K562 (cell line): ENCODE data around the gene RAB3D. TPM values are rescaled to one million over a fixed set of nuclear protein-coding genes. Genes with fewer than 3 reads are reported as not detected.

ENCODE experiments used
- AFF1 ChIP-seq, 2 experiments: fragments of 450-650 bp; IDR thresholded peaks; 2 replicates each; pipeline ENCODE4 v1.6.1; 2018; ENCODE audit warnings: mild to moderate bottlenecking in 2 of 2, low read depth in 1 of 2; ENCODE audit not compliant: partially characterized antibody in 2 of 2
- BACH1 ChIP-seq: fragments of 200-800 bp; sonication (Bioruptor generic); IDR thresholded peaks from 2 replicates; pipeline ENCODE4 v1.6.1; 2016; ENCODE audit warnings: missing genetic modification characterization, missing compliant biosample characterization
- CBX8 ChIP-seq: fragments of 200-600 bp; sonication (generic); IDR thresholded peaks from 2 replicates; pipeline ENCODE4 v1.6.1; 2012; ENCODE audit warnings: borderline replicate concordance, mixed run types, low read depth, mild to moderate bottlenecking, moderate library complexity, mixed read lengths, low read length, control low read depth, inconsistent platforms; ENCODE audit not compliant: poor library complexity, severe bottlenecking; ENCODE audit errors: extremely low read depth
- DACH1 ChIP-seq: fragments of 450-650 bp; IDR thresholded peaks from 2 replicates; pipeline ENCODE4 v1.6.1; 2018; ENCODE audit not compliant: partially characterized antibody
- DDX20 ChIP-seq: fragments of 450-650 bp; IDR thresholded peaks from 2 replicates; pipeline ENCODE4 v1.6.1; 2016; ENCODE audit warnings: missing genetic modification characterization, low read depth, mild to moderate bottlenecking, missing compliant biosample characterization, moderate library complexity
- KLF1 ChIP-seq: fragments of 450-650 bp; IDR thresholded peaks from 2 replicates; pipeline ENCODE4 v1.6.1; 2016; ENCODE audit warnings: missing genetic modification characterization, missing compliant biosample characterization
- NCOA2 ChIP-seq, 2 experiments: fragments of 450-650 bp; IDR thresholded peaks; 2 replicates each; pipeline ENCODE4 v1.6.1; 2018; ENCODE audit warnings: mild to moderate bottlenecking in 2 of 2, moderate library complexity in 1 of 2; ENCODE audit not compliant: partially characterized antibody in 2 of 2
- NELFE ChIP-seq: IDR thresholded peaks from 2 replicates; pipeline ENCODE4 v1.6.1; 2011; ENCODE audit warnings: mild to moderate bottlenecking; ENCODE audit not compliant: insufficient read depth, insufficient read length
- NFYB ChIP-seq: IDR thresholded peaks from 2 replicates; pipeline ENCODE4 v1.6.1; 2011; ENCODE audit warnings: mild to moderate bottlenecking, moderate library complexity; ENCODE audit not compliant: insufficient read length; ENCODE audit errors: extremely low read depth
- POLR3G ChIP-seq: IDR thresholded peaks from 2 replicates; pipeline ENCODE4 v1.6.1; 2011; ENCODE audit not compliant: insufficient read length, insufficient replicate concordance; ENCODE audit errors: extremely low read depth
- PRPF4 ChIP-seq: fragments of 200-400 bp; formaldehyde crosslinking; IDR thresholded peaks from one replicate; pipeline ENCODE4 v1.6.1; 2017; ENCODE audit warnings: low read length, low read depth, mild to moderate bottlenecking; ENCODE audit not compliant: insufficient read depth, poor library complexity, severe bottlenecking
- SETDB1 ChIP-seq: IDR thresholded peaks from one replicate; pipeline ENCODE4 v1.6.1; 2012; ENCODE audit warnings: low read length, control low read depth, inconsistent platforms
- SMC3 ChIP-seq: conservative IDR thresholded peaks from 2 replicates; pipeline ENCODE4 v1.6.1; 2011; ENCODE audit warnings: low read depth, low read length, improper control_type of control experiment; ENCODE audit not compliant: insufficient read depth
- SNIP1 ChIP-seq: fragments of 450-650 bp; IDR thresholded peaks from 2 replicates; pipeline ENCODE4 v1.7.1; 2017; ENCODE audit warnings: low read depth, mild to moderate bottlenecking
- ZBTB2 ChIP-seq: fragments of 450-650 bp; IDR thresholded peaks from 2 replicates; pipeline ENCODE4 v1.6.1; 2016; ENCODE audit warnings: antibody characterized with exemption
- ZNF12 ChIP-seq: sonication (generic); formaldehyde crosslinking; IDR thresholded peaks from 2 replicates; pipeline ENCODE4 v1.4.0; 2020; ENCODE audit warnings: mild to moderate bottlenecking, missing genetic modification reagents
- ZNF121 ChIP-seq: sonication (generic); formaldehyde crosslinking; conservative IDR thresholded peaks from 2 replicates; pipeline ENCODE4 v1.8.0; 2022; ENCODE audit warnings: missing genetic modification reagents
- ZNF449 ChIP-seq: fragments of 250-450 bp; sonication (Bioruptor Pico); IDR thresholded peaks from 2 replicates; pipeline ENCODE4 v1.8.0; 2022; ENCODE audit warnings: moderate library complexity, mild to moderate bottlenecking, inconsistent platforms
- ZNF830 ChIP-seq: fragments of 250-450 bp; sonication (Bioruptor Pico); IDR thresholded peaks from 2 replicates; pipeline ENCODE4 v1.5.0; 2021; ENCODE audit warnings: mild to moderate bottlenecking
- ZSCAN32 ChIP-seq: fragments of 450-650 bp; formaldehyde crosslinking; IDR thresholded peaks from 2 replicates; pipeline ENCODE4 v1.4.0; 2020; ENCODE audit warnings: mild to moderate bottlenecking, moderate library complexity
- polyA plus RNA-seq, 8 experiments: library from polyadenylated mRNA; depleted of rRNA in 4 of 8; stranded (reverse) in 5 of 8; unstranded in 3 of 8; fragments of >200 nt; fragmentation: Nextera tagmentation in 2 of 8; fragmentation: Illumina TruSeq in 1 of 8; extraction: Ambion mirVana in 2 of 8; extraction: Trizol in 1 of 8; gene quantifications; 2 replicates each; pipeline versions ENCODE4 v1.2.1 to v1.2.3, GENCODE V29; 2011 to 2014; ENCODE audit warnings: inconsistent platforms in 1 of 8, missing spikeins in 1 of 8
- total RNA-seq, 7 experiments: library from RNA; depleted of rRNA in 6 of 7; stranded (reverse); fragments of >200 nt in 6 of 7; fragmentation: Illumina TruSeq in 2 of 7; extraction: Trizol in 2 of 7; gene quantifications; 2 replicates each; pipeline versions ENCODE4 v1.2.1 to v1.2.3, GENCODE V29; 2011 to 2021; ENCODE audit warnings: low replicate concordance in 1 of 7

The RAB3D gene
- total and polyA plus RNA-seq, 9 of the 15 experiments (the other 6 are each of a cell fraction or from before 2014, with no cell fraction given) = 0.34 to 3.3 (median 1.3) TPM

GRCh38 chr19:11293433-11294389 lies 45.7 kb downstream of the RAB3D start (continued):
- TF ChIP-seq AFF1 (IDR thresholded peaks at IDR 0.05; ENCODE audit: low read depth in 1 of 2, partially characterized antibody in 2 of 2) (peak in 1 of 2 experiments; percentile 26), BACH1 (tag) (no peak), ZSCAN32 (no peak), CBX8 (no peak), ZNF121 (CRISPR knock-in tag) (no peak), SMC3 (peak; percentile 97), ZBTB2 (0 out of 2 replicates have a peak, but pooled peaks have one; percentile 25), ZNF12 (no peak), DACH1 (no peak), NELFE (no peak), KLF1 (tag) (no peak), NCOA2 (IDR thresholded peaks at IDR 0.05; ENCODE audit: partially characterized antibody in 2 of 2) (no peak), DDX20 (tag) (no peak), NFYB (no peak), PRPF4 (no peak), POLR3G (no peak), ZNF449 (CRISPR knock-in tag) (no peak), SNIP1 (no peak), ZNF830 (CRISPR knock-in tag) (no peak), SETDB1 (no peak)
